CD4-positive, alpha-beta T cell treated with Interleukin-10 for 1 hour (primary cell): ENCODE data around the gene MORN1.
"Not testable (repeated sequence)": the region's sequence is repeated elsewhere in the genome, so short reads cannot be mapped to it uniquely, and the experiment has no call there.

ENCODE experiments used
- DNase-seq: peaks from one replicate; pipeline ENCODE4 v3.0.0-alpha.2; 2020

Gene MORN1

GRCh38 chr1:2391041-2391930 is at the start of gene MORN1, which contains the start of gene RER1:
TSS of gene MORN1 (minus strand) at chr1:2391554. CDS start at chr1:2391533, 21 bp downstream.
TSS of gene RER1 (plus strand) at chr1:2391841. CDS start at chr1:2395791, 3,950 bp downstream.
- DNase-seq, result peak; percentile 99

- DNase-seq, result not testable (repeated sequence)
Observed at GRCh38 chr1:2440346-2440745, 49.0 kb upstream of the MORN1 start.

GRCh38 chr1:2439369-2439768 is 48.0 kb upstream of the MORN1 start:
- DNase-seq, result no peak

- no peak for DNase-seq
Observed at GRCh38 chr1:2438641-2439040, 47.3 kb upstream of the MORN1 start.

GRCh38 chr1:2438038-2438437 is 46.7 kb upstream of the MORN1 start:
- no peak for DNase-seq

GRCh38 chr1:2437617-2438016 is 46.3 kb upstream of the MORN1 start:
- DNase-seq, result no peak

GRCh38 chr1:2436876-2437275 is 45.5 kb upstream of the MORN1 start:
- no peak for DNase-seq

GRCh38 chr1:2435746-2436355 is 44.5 kb upstream of the MORN1 start:
- no peak for DNase-seq

- no peak for DNase-seq
Observed at GRCh38 chr1:2435091-2435490, 43.7 kb upstream of the MORN1 start.

GRCh38 chr1:2433936-2434655 is 42.7 kb upstream of the MORN1 start:
- no peak for DNase-seq

- DNase-seq, result no peak
Observed at GRCh38 chr1:2433196-2433595, 41.8 kb upstream of the MORN1 start.

GRCh38 chr1:2432441-2432844 is 41.1 kb upstream of the MORN1 start:
- DNase-seq, result no peak

GRCh38 chr1:2431518-2431917 is 40.2 kb upstream of the MORN1 start:
- DNase-seq, result no peak

GRCh38 chr1:2431103-2431502 is 39.7 kb upstream of the MORN1 start:
- no peak for DNase-seq

GRCh38 chr1:2430592-2430973 is 39.2 kb upstream of the MORN1 start:
- DNase-seq, result no peak

- no peak for DNase-seq
Observed at GRCh38 chr1:2429780-2430591, 38.6 kb upstream of the MORN1 start.

GRCh38 chr1:2428490-2428889 is 37.1 kb upstream of the MORN1 start:
- no peak for DNase-seq

- DNase-seq, result no peak
Observed at GRCh38 chr1:2427976-2428375, 36.6 kb upstream of the MORN1 start.

GRCh38 chr1:2427051-2427450 is 35.7 kb upstream of the MORN1 start:
- no peak for DNase-seq

GRCh38 chr1:2426540-2426939 is 35.2 kb upstream of the MORN1 start:
- no peak for DNase-seq

GRCh38 chr1:2425892-2426291 is 34.5 kb upstream of the MORN1 start:
- DNase-seq, result no peak

- no peak for DNase-seq
Observed at GRCh38 chr1:2422523-2422922, 31.2 kb upstream of the MORN1 start.

- no peak for DNase-seq
Observed at GRCh38 chr1:2419416-2419815, 28.1 kb upstream of the MORN1 start.
